Endothelial cell of umbilical vein (primary cell): ENCODE results near the gene FIBCD1. TPM values are rescaled to one million over a fixed set of nuclear protein-coding genes. Genes with fewer than 3 reads are reported as not detected.

Source experiments
- BruUV-seq: library from RNA; stranded (reverse); fragments of 400-500 nt; replicated peaks from 2 replicates; lab custom pipeline; 2021; lab: Mats Ljungman, UMichigan
- CTCF ChIA-PET: fragments of 300-600, 350-600 bp; sonication (Branson Sonifier 250); formaldehyde crosslinking; loops from one replicate; lab custom pipeline; 2021; ENCODE audit warnings: antibody characterized with exemption, inconsistent platforms; lab: Charles Lee
- POLR2A ChIA-PET: fragments of 300-600, 350-600 bp; sonication (Branson Sonifier 250); formaldehyde crosslinking; loops from one replicate; lab custom pipeline; 2021; ENCODE audit warnings: antibody characterized with exemption, inconsistent platforms; lab: Charles Lee
- DNase-seq: peaks from one replicate; pipeline ENCODE4 v3.0.0-alpha.2; 2011; ENCODE audit warnings: low read depth, low spot score
- FAIRE-seq: peaks from 2 replicates; lab custom pipeline; 2011; peaks lifted over from hg19 to GRCh38; lab: Jason Lieb, UNC
- H2AFZ ChIP-seq: 2 replicates; pipeline ENCODE4 v1.6.0; 2012; ENCODE audit warnings: low read depth, low read length, control low read depth, inconsistent platforms
- H3K27ac ChIP-seq: 2 replicates; pipeline ENCODE4 v1.5.1; 2011; ENCODE audit warnings: low read depth, mild to moderate bottlenecking, control low read depth, low read length, moderate library complexity; ENCODE audit not compliant: insufficient read depth
- H3K27me3 ChIP-seq, 2 experiments: 2 replicates each; pipeline versions ENCODE4 v1.6.0 to v1.6.1; 2011; ENCODE audit warnings: low read length in 2 of 2, mixed read lengths in 1 of 2; ENCODE audit not compliant: control insufficient read depth in 2 of 2, insufficient read depth in 2 of 2
- H3K36me3 ChIP-seq, 2 experiments: 2 replicates in 1 of 2; 3 replicates in 1 of 2; pipeline ENCODE4 v1.5.1; 2011; ENCODE audit warnings: low read length in 2 of 2, mild to moderate bottlenecking in 1 of 2, moderate library complexity in 1 of 2; ENCODE audit not compliant: control insufficient read depth in 2 of 2, insufficient read depth in 2 of 2; ENCODE audit errors: extremely low read depth in 1 of 2
- H3K4me1 ChIP-seq: 3 replicates; pipeline ENCODE4 v1.5.1; 2011; ENCODE audit warnings: mild to moderate bottlenecking, low read length; ENCODE audit not compliant: control insufficient read depth, insufficient read depth; ENCODE audit errors: extremely low read depth
- H3K4me2 ChIP-seq: 2 replicates; pipeline ENCODE4 v1.6.1; 2011; ENCODE audit warnings: low read length, control low read depth, mixed read lengths; ENCODE audit not compliant: insufficient read depth
- H3K4me3 ChIP-seq, 3 experiments: fragments of 200-600 bp in 1 of 3; sonication (generic), shearing (Covaris generic) in 1 of 3; replicated peaks in 1 of 3; 2 replicates each; pipeline ENCODE4 v1.5.1; 2011 to 2016; ENCODE audit warnings: control low read depth in 3 of 3, low read length in 3 of 3, mild to moderate bottlenecking in 2 of 3, inconsistent platforms in 1 of 3, low read depth in 1 of 3, moderate library complexity in 1 of 3; ENCODE audit not compliant: insufficient read depth in 1 of 3
- H3K79me2 ChIP-seq: 2 replicates; pipeline ENCODE4 v1.6.0; 2012; ENCODE audit warnings: low read length, inconsistent platforms; ENCODE audit not compliant: control insufficient read depth, insufficient read depth
- H3K9ac ChIP-seq: replicated peaks from 2 replicates; pipeline ENCODE3; 2011; ENCODE audit warnings: low read length, control low read depth; ENCODE audit not compliant: insufficient read depth; ENCODE audit errors: extremely low read depth
- H3K9me1 ChIP-seq: replicated peaks from 3 replicates; pipeline ENCODE4 v1.6.0; 2011; ENCODE audit warnings: mild to moderate bottlenecking, low read length; ENCODE audit not compliant: control insufficient read depth, insufficient read depth; ENCODE audit errors: extremely low read depth
- H3K9me3 ChIP-seq: replicated peaks from 2 replicates; pipeline ENCODE4 v1.5.1; 2012; ENCODE audit warnings: low read length, inconsistent platforms; ENCODE audit not compliant: control insufficient read depth, insufficient read depth
- H4K20me1 ChIP-seq: replicated peaks from 2 replicates; pipeline ENCODE3; 2011; ENCODE audit warnings: mild to moderate bottlenecking, low read length; ENCODE audit not compliant: control insufficient read depth, insufficient read depth; ENCODE audit errors: extremely low read depth
- CTCF ChIP-seq, 2 donors: IDR thresholded peaks; 1 replicate in 1 of 2; 2 replicates in 1 of 2; pipeline ENCODE4 v1.5.1; 2011; ENCODE audit warnings: low read length in 2 of 2, mild to moderate bottlenecking in 2 of 2, moderate library complexity in 2 of 2, control low read depth in 1 of 2, inconsistent platforms in 1 of 2, low read depth in 1 of 2; ENCODE audit not compliant: insufficient read depth in 1 of 2; ENCODE audit errors: extremely low read depth in 1 of 2
- EZH2 ChIP-seq: IDR thresholded peaks from 2 replicates; pipeline ENCODE4 v1.6.1; 2012; ENCODE audit warnings: borderline replicate concordance, low read depth, mild to moderate bottlenecking, moderate library complexity, low read length, inconsistent platforms; ENCODE audit not compliant: severe bottlenecking
- JUN ChIP-seq: IDR thresholded peaks from 2 replicates; pipeline ENCODE4 v1.6.1; 2011; ENCODE audit warnings: borderline replicate concordance, low read depth; ENCODE audit not compliant: insufficient read length, insufficient read depth
- MAX ChIP-seq: IDR thresholded peaks from 2 replicates; pipeline ENCODE4 v1.6.1; 2011; ENCODE audit not compliant: insufficient read depth, insufficient read length
- MYC ChIP-seq: IDR thresholded peaks from one replicate; pipeline ENCODE4 v1.6.1; 2011; ENCODE audit warnings: mild to moderate bottlenecking, low read depth, low read length
- POLR2AphosphoS5 ChIP-seq: IDR thresholded peaks from 2 replicates; pipeline ENCODE4 v1.6.1; 2012; ENCODE audit warnings: low read depth, mild to moderate bottlenecking, control low read depth, low read length, moderate library complexity; ENCODE audit not compliant: insufficient read depth
- dilution Hi-C: fragments of 300-500 bp; cut with MboI; formaldehyde crosslinking; loops from one replicate; pipeline ENCODE4 v1.15.0; 2019; ENCODE audit warnings: low sequenced_read_pairs; ENCODE audit not compliant: extremely low pct_ligation_motif_present
- intact Hi-C: fragments of 100-400 bp; cut with micrococcal nuclease; formaldehyde crosslinking; loops from one replicate; pipeline ENCODE4 v1.10.0; 2022
- polyA plus RNA-seq, 4 experiments: library from polyadenylated mRNA; depleted of rRNA in 3 of 4; stranded (reverse) in 3 of 4; unstranded in 1 of 4; fragments of >200 nt; gene quantifications; 2 replicates each; pipeline versions ENCODE4 v1.2.1 to v1.2.3, GENCODE V29; 2011 to 2012; ENCODE audit warnings: missing spikeins in 1 of 4
- total RNA-seq: library from RNA; stranded (reverse); gene quantifications from 2 replicates; pipeline ENCODE4 v1.2.3, GENCODE V29; 2021

Gene FIBCD1
- total and polyA plus RNA-seq, 2 donors (not counting 3 experiments of a cell fraction or from before 2014, with no cell fraction given) = 0.14 TPM; not detected in 1

GRCh38 chr9:130922893-130923610 lies 16.0 kb downstream of the FIBCD1 start:
- ChIA-PET POLR2A (no interaction called here), CTCF (interaction anchor here (1.0 to 1.7 kb wide), 5 partner anchors 53 to 222 kb away, joined by 3 to 5 read pairs (median 4); no protein-coding TSS in a partner anchor)
- H3K9ac ChIP-seq = no peak overlapping the region
- DNase-seq = no peak
- TF ChIP-seq CTCF (IDR thresholded peaks at IDR 0.05; ENCODE audit: extremely low read depth in 1 of 2, insufficient read depth in 1 of 2, low read depth in 1 of 2, low read length in 2 of 2) (no peak), JUN (no peak), MYC (no peak), POLR2AphosphoS5 (no peak), MAX (no peak), EZH2 (no peak)
- peaks cover 1% of the 10 kb centered on the region for H3K4me1 ChIP-seq
- no peaks in the 10 kb centered on the region for H3K9me3 ChIP-seq
- H3K4me2 ChIP-seq = no peak overlapping the region
- H3K79me2 ChIP-seq = no peaks in the 10 kb centered on the region
- H3K4me3 ChIP-seq = no peak overlapping the region
- FAIRE-seq = no peak
- dilution Hi-C loops (no loop called here), intact Hi-C loops (no loop called here)
- H2AFZ ChIP-seq = no peak overlapping the region
- H4K20me1 ChIP-seq = no peaks in the 10 kb centered on the region
- H3K27ac ChIP-seq = no peak overlapping the region
- BruUV-seq = no TSS peak
- peaks cover 0 to 6% of the 10 kb centered on the region in 2 experiments for H3K27me3 ChIP-seq
- H3K36me3 ChIP-seq = no peaks in the 10 kb centered on the region
- no peaks in the 10 kb centered on the region for H3K9me1 ChIP-seq
